ENCODE measurements around the gene TMEM43.
"Not testable (repeated sequence)": the region's sequence is repeated elsewhere in the genome, so short reads cannot be mapped to it uniquely, and the experiment has no call there.

DNA sequence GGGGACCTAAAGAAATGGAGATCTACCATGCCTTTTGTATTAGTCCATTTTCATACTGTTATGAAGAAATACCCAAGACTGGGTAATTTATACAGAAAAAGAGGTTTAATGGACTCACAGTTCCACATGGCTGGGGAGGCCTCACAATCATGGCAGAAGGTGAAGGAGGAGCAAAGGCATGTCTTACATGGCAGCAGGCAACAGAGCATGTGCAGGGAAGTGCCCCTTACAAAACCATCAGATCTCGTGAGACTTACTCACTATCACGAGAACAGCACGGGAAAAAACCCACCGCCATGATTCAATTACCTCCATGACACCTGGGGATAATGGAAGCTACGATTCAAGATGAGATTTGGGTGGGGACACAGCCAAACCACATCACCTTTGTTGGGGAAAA is 37.4 kb upstream of the TMEM43 start:
- TF ChIP-seq CTCF, POLR2A (IDR thresholded peaks at IDR 0.05): not testable (repeated sequence)
